ENCODE measurements around the gene PPME1.

- TF ChIP-seq CTCF (IDR thresholded peaks at IDR 0.05) = no peak
- no peak for TF ChIP-seq ZFX (IDR thresholded peaks at IDR 0.05; ENCODE audit: borderline replicate concordance)
These were observed 111.9 kb downstream of the PPME1 start for GRCh38 chr11:74282914-74283371.
